ENCODE measurements around the gene SEPTIN2. TPM values are rescaled to one million over a fixed set of nuclear protein-coding genes. Genes with fewer than 3 reads are reported as not detected.

The SEPTIN2 gene
- total RNA-seq, 3 donors from 2014 or later (not counting 1 experiment from before 2014, with no cell fraction given), result 275 to 315 (median 275) TPM

DNA sequence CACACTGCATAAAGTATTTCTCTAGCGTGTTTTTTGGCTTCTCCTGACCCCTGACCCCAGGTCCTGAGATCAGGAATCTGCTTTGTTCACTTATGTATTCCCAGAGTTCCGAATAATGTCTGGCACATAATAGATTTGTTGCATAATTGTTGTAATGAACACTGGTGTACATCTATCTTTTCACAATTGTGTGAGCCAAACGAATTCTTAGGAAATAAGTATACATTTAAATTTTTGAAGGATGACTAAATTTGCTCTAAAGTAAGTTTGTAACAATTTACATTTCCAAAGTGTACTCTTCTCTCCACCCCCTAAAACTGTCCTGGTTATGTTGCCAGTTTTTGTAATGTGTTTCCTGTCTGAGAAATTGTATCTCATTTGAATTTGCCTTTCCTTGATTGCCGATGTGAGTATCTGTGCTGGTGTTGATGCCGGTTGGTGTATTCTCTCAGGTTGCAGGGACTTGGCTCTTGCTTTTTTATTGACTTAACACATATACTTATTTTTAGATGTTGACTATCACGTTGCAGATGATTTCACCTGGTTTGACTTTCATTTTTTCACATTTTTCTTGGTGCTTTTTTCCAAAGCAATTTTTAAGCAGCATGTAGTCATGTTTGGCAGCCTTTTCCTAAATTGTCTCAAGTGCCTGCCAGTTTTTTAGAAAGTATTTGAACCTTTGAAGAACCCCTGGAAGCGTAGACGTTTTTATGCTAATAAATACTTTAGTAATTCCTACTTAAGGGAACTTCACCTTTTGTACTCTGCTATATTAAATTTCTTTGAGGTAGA lies 24.3 kb downstream of the SEPTIN2 start:
- Mint-ChIP-seq H3K4me3 (no peak overlapping the region), H3K36me3 (peaks cover 25% of the 10 kb centered on the region)
- no peak for DNase-seq

DNA sequence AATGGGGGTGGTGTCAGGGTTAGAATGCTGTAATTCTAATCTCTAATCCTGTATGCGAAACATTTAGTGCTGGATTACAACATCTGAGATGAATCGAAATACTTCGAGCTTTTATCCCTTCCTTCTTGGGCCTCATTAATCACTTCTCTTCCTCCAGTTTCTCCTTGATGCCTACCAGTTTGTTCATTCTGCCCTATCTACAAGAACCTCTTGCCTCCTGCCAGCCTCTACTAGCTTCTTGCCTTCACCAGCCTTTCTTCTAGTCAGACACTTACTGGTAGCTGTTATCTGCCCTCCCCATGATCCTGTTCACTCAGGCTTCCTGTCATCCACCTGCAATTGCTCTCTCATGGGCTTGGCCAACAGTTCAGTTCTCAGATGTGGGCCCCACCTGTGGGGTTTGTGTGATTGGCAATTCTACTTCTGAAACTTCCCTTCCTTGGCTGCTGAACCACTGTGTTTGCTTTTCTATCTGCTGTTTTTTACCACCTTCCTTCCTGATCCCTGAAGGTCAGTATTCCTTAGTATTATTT lies 25.0 kb downstream of the SEPTIN2 start:
- 93% methylated on average over 3 of the region's 3 CpGs for WGBS (ENCODE audit: insufficient coverage)
- Mint-ChIP-seq H3K36me3 (peaks cover 25% of the 10 kb centered on the region), H3K27ac (peak overlapping the region; percentile 37 to 45), H3K9me3 (no peaks in the 10 kb centered on the region), H3K27me3 (ENCODE audit: low read depth in 2 of 2) (no peaks in the 10 kb centered on the region), H3K4me1 (peaks cover 15 to 21% of the 10 kb centered on the region in 2 donors), H3K4me3 (no peak overlapping the region)
- DNase-seq (peak in 1 of 2 donors; percentile 41), ATAC-seq (no peak)
- H3K9me3 ChIP-seq (ENCODE audit: control insufficient read depth, insufficient read depth, low read length), result no peaks in the 10 kb centered on the region
- intact Hi-C loops (cut with micrococcal nuclease), result no loop called here
- TF ChIP-seq, protein P1, sequence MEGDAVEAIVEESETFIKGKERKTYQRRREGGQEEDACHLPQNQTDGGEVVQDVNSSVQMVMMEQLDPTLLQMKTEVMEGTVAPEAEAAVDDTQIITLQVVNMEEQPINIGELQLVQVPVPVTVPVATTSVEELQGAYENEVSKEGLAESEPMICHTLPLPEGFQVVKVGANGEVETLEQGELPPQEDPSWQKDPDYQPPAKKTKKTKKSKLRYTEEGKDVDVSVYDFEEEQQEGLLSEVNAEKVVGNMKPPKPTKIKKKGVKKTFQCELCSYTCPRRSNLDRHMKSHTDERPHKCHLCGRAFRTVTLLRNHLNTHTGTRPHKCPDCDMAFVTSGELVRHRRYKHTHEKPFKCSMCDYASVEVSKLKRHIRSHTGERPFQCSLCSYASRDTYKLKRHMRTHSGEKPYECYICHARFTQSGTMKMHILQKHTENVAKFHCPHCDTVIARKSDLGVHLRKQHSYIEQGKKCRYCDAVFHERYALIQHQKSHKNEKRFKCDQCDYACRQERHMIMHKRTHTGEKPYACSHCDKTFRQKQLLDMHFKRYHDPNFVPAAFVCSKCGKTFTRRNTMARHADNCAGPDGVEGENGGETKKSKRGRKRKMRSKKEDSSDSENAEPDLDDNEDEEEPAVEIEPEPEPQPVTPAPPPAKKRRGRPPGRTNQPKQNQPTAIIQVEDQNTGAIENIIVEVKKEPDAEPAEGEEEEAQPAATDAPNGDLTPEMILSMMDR (IDR thresholded peaks at IDR 0.05), result no peak
- H3K4me3 ChIP-seq (ENCODE audit: low read length), result no peak overlapping the region
- no peak overlapping the region for H3K27ac ChIP-seq (ENCODE audit: low read length)
- peaks cover 69% of the 10 kb centered on the region for H3K36me3 ChIP-seq (ENCODE audit: control insufficient read depth, insufficient read depth, low read length)
- no peaks in the 10 kb centered on the region for H3K27me3 ChIP-seq (ENCODE audit: control insufficient read depth, insufficient read depth, low read length)
- H3K4me1 ChIP-seq (ENCODE audit: control insufficient read depth, insufficient read depth, low read length), result no peaks in the 10 kb centered on the region

More for the DNA sequence above, 24.3 kb downstream of the SEPTIN2 start:
- no peaks in the 10 kb centered on the region for H3K9me3 ChIP-seq (ENCODE audit: control insufficient read depth, insufficient read depth, low read length)
- H3K4me1 Mint-ChIP-seq, result peaks cover 15 to 24% of the 10 kb centered on the region in 2 donors
- H3K9me3 Mint-ChIP-seq, result no peaks in the 10 kb centered on the region
- no peak overlapping the region for H3K4me3 ChIP-seq (ENCODE audit: low read length)
- 86% methylated on average over 6 of the region's 8 CpGs for WGBS (ENCODE audit: insufficient coverage)
- H3K27me3 Mint-ChIP-seq (ENCODE audit: low read depth in 2 of 2), result no peaks in the 10 kb centered on the region
- TF ChIP-seq, protein P1 (IDR thresholded peaks at IDR 0.05), result no peak
- H3K27me3 ChIP-seq (ENCODE audit: control insufficient read depth, insufficient read depth, low read length), result no peaks in the 10 kb centered on the region
- no peaks in the 10 kb centered on the region for H3K4me1 ChIP-seq (ENCODE audit: control insufficient read depth, insufficient read depth, low read length)
- intact Hi-C loops (cut with micrococcal nuclease), result no loop called here
- ATAC-seq, result no peak
- H3K27ac Mint-ChIP-seq, result peak overlapping the region; percentile 22 to 68
- no peak overlapping the region for H3K27ac ChIP-seq (ENCODE audit: low read length)
- H3K36me3 ChIP-seq (ENCODE audit: control insufficient read depth, insufficient read depth, low read length), result peaks cover 68% of the 10 kb centered on the region

DNA sequence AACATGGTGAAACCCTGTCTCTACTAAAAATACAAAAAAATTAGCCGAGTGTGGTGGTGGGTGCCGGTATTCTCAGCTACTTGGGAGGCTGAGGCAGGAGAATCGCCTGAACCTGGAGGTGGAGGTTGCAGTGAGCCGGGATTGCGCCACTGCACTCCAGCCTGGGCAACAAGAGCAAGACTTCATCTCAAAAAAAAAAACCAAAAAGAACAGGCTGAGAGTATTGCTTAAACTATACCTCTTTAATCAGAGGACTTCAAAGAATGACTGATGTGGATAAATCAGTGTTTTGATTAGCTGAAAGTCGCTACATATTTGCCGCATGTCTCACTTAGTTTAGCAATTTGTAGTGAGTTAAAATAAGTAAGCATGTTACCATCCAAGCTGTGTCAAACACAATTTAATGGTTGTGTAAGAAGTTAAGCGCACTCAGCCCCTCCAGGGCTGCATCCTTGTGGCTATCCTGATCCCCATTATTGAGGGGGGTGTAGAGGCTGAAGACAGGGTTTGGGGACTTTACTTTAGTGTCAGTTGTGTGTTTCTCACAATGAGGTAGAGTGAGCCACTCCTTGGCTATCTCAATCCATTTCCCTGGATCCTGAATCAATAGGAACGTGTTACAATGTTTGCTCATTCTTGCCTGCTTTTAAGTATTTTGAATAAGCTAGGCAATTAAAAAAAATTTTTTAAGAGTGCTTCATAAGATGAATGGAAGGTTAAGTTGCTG lies 29.4 kb downstream of the SEPTIN2 start:
- Histone ChIP-seq H3K36me3 (ENCODE audit: control insufficient read depth, insufficient read depth, low read length) (peaks cover 74% of the 10 kb centered on the region), H3K9me3 (ENCODE audit: control insufficient read depth, insufficient read depth, low read length) (no peaks in the 10 kb centered on the region), H3K4me1 (ENCODE audit: control insufficient read depth, insufficient read depth, low read length) (no peaks in the 10 kb centered on the region), H3K4me3 (ENCODE audit: low read length) (no peak overlapping the region), H3K27me3 (ENCODE audit: control insufficient read depth, insufficient read depth, low read length) (no peaks in the 10 kb centered on the region), H3K27ac (ENCODE audit: low read length) (no peak overlapping the region)
- H3K4me3 Mint-ChIP-seq, result no peak overlapping the region
- no peak overlapping the region for H3K27ac Mint-ChIP-seq
- no peak for DNase-seq
- TF ChIP-seq, protein P1 (IDR thresholded peaks at IDR 0.05), result no peak
- peaks cover 8 to 15% of the 10 kb centered on the region in 2 donors for H3K4me1 Mint-ChIP-seq
- WGBS (ENCODE audit: insufficient coverage), result 98% methylated on average over 9 of the region's 9 CpGs
- intact Hi-C loops (cut with micrococcal nuclease), result no loop called here
- no peaks in the 10 kb centered on the region for H3K27me3 Mint-ChIP-seq (ENCODE audit: low read depth in 2 of 2)
- H3K36me3 Mint-ChIP-seq, result peaks cover 19% of the 10 kb centered on the region
- no peaks in the 10 kb centered on the region for H3K9me3 Mint-ChIP-seq
- ATAC-seq, result no peak
